Fibroblast of skin of left quadriceps (primary cell): Measurements from ENCODE around the gene FCHSD2.
"Not testable (repeated sequence)": the region's sequence is repeated elsewhere in the genome, so short reads cannot be mapped to it uniquely, and the experiment has no call there.

Experiments
- DNase-seq, 2 experiments: peaks; one replicate each; pipeline ENCODE4 v3.0.0-alpha.2; 2013; ENCODE audit warnings: low read depth in 2 of 2

The FCHSD2 gene

GRCh38 chr11:73151416-73151815 lies 9.3 kb upstream of the FCHSD2 start:
- DNase-seq, result no peak

- no peak for DNase-seq
These were observed 7.0 kb upstream of the FCHSD2 start for GRCh38 chr11:73149105-73149504.

DNA sequence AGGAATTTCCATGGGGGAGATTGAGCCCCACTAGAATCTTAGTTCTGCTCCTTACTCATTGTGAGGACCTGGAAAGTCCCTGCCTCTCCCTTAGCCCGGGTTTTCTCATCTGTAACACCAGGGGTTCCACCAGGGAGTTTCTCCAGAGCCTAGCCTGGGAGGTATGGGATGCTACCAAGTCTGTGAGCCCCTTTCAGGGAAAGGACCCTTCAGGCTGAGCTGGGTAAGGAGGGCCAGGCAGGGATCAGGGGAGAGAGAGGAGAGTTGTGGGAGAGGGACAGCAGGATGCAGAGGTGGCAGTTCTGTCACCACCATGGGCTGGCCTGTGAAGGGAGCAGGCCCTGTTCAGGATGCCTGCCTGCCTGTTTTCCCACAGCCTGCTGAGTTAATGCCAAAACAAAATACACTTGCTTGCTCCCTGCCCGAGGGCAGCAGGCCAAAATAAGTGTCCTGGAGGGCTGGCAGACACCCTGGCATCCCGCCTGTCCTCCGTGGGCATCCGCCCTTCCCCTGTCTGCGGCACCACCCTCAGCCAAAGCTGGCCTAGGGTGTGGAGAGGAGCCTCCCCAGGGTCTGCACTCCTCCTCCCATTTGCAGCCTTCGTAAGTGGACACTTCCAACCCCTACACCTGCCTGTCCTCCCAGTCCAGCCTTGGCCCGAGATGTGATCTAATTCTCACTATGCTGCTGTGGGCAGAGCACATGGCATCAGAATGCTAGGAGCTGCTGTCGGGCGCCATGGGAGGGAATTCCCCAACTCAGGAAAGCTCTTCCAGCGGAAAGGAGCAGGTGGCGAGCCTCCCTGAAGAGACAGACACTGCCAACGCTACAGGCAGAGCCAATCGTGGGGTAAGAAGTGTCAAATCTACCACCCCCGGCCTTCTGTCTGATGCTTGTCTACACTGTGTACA lies 5.9 kb upstream of the FCHSD2 start:
- DNase-seq, result no peak

- no peak for DNase-seq
These were observed 4.0 kb upstream of the FCHSD2 start for GRCh38 chr11:73145986-73146575.

DNA sequence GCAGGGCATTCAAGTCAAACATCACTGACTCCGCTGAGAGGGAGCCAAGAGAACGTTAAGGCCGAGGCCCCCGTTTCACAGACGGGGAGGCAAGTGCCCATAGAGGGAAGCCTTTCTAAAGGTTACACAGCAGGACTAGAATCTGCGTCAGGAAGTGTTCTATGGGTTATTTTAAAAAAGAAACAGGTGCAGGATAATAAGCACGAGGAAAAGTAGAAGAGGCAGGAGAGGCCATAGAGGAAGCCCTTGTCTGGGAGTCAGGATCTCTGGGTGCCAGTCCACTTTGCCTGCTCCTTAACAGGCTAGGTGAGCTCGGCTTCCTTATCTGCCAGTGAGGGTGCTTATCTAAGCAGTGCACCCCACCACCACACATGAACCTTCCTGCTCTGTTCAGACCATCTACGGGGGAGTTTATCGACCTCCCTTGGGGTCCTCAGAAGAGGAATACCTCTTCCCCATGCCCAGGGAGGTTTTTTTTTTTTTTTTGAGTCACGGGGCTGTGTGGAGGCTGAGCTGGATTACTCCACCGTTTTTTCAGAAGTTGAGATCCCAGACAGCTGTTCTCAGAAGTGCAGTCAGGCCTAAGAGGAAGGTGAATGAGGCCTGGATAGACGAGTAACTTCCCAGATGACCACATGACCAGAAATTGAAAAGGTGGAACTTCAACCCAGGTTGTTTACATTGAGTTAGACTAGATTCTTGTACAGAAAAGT lies 1.2 kb upstream of the FCHSD2 start:
- no peak for DNase-seq

GRCh38 chr11:73141309-73142127 lies 600 bp downstream of the FCHSD2 start:
- peak; percentile 33 to 34 for DNase-seq

GRCh38 chr11:73141031-73141308 lies 1.1 kb downstream of the FCHSD2 start:
- no peak for DNase-seq

DNA sequence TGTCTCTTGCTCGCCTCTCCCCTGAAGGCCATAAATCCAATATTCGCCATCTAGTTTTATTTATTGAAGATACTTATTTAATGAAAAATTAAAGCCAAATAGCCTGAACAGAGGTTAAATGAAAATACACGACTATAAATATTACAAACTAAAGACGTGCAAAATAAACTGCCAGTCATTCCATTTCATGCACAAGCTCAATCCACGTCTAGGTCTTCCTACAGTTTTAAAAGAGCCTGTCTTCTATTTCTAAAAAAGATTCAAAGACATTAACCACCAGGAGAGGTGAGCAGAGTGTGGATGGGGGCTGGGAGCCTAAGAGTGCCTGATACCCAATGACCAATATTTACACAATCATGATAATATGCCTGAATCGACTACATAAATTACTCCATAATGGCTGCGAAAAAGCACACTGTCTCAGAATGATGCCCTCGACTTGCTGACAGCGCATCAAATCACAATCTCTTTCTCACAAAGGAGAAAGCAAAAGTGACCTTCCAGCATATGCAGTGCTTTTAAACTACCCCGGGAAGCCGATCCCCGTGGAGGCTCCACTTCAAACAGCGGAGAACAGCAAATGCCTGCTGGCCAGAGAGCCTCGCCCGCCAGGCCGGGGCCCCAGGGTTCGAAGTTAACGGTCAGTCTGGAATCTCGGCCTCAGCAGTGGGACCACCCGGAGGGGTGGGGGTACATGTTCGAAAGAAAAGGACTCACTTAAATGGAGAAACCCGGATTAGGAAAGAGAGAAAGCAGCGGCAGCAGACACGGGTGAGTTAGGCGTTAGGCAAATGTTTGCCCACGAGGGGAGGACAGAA lies 1.7 kb downstream of the FCHSD2 start:
- DNase-seq, result no peak

GRCh38 chr11:73139476-73140198 lies 2.5 kb downstream of the FCHSD2 start:
- no peak for DNase-seq

- no peak for DNase-seq
These were observed 4.2 kb downstream of the FCHSD2 start for GRCh38 chr11:73137944-73138274.

DNA sequence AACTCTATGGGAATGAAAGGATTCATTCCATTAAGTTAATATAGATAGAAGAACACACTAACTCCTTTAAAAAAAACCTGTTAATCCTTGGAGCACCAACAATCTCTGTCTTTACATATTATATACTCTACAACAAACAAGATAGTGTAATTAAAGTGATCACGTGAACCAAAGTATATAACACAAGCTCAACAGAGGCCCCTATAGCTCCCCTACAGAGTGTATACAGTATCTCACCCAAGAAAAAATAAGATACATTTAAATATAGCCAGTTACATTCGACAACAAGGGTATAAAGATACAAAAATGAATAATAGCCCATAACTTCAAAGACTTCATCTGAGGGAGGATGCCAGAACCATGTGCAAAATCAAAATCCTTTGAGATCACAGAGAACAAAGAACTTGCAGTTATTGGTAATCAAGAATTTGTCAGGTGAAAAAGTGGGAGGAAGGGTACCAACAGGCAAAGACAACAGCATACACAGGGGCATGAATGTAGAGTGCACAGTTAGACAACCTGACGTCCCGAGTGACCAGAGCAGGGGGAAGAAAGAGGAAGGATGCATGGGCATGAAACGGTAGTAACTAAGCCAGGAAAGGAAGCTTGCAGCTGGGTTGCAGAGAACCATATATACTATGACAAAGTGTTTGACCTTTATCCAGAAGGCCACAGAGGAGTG lies 4.7 kb downstream of the FCHSD2 start:
- no peak for DNase-seq

GRCh38 chr11:73136722-73137121 lies 5.4 kb downstream of the FCHSD2 start:
- DNase-seq, result not testable (repeated sequence)

GRCh38 chr11:73135346-73136284 lies 6.5 kb downstream of the FCHSD2 start:
- no peak for DNase-seq

DNA sequence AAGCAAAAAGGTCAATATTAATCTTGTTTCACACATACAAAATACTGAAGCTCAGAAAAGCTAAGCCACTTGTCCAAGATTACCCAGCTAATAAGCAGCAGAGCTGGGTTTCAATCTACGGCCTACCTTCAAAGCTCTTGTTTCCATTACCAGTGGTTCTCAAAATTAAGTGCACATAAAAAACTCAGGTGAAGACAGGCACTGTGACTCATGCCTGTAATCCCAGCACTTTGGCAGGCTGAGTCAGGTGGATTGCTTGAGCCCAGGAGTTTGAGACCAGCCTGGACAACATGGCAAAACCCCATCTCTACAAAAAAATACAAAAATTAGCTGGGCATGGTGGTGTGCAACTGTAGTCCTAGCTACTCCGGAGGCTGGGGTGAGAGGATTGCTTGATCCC lies 9.8 kb downstream of the FCHSD2 start:
- DNase-seq, result not testable (repeated sequence)

DNA sequence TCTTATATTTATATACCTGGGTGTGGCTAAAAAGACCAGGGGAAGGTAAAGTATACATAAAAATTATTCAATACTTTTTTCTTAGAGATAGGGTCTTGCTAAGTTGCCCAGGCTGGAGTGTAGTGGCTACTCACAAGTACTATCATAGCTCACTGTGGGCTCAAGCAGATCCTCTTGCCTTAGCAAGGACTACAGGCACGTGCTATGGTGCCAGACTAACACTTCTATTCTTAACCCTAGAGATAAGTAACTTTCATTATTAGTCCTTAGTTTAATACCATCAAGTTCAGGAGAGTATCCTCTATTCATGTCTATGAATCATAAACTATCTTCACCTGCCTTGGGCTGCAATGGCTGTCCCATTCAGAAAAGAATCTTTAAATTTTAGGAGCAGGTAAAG lies 11.9 kb downstream of the FCHSD2 start:
- DNase-seq, result no peak

DNA sequence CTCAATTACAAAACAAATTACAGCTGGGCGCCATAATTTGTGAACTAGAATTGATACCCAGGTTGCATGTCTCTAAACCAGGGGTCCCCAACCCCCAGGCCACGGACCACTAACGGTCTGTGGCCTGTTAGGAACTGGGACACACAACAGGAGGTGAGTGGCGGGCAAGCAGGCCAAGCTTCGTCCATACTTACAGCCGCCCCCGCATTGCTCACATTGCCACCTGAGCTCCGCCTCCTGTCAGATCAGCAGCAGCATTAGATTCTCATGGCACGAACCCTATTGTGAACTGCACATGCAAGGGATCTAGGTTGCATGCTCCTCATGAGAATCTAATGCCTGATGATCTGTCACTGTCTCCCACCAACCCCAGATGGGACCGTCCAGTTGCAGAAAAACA lies 12.9 kb downstream of the FCHSD2 start:
- no peak for DNase-seq

GRCh38 chr11:73126804-73127480 lies 15.2 kb downstream of the FCHSD2 start:
- no peak for DNase-seq

DNA sequence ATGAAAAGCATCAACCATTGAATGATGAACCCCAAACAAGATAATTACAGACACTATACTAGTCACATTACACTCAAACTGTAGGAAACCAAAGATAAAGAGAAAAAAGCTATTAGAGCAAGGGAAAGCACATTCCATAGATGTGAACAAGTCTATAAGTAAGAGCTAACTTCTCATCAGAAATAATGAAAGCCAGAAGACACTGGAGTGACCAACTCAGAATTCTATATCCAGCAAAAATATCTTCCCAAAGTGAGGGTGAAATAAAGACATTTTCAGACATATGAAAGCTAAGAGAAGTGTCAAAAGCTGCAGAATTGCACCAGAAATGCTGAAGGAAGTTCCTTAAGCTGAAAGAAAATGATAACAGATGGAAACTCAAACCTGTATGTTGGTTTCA lies 17.3 kb downstream of the FCHSD2 start:
- DNase-seq, result no peak
